DOHH2 (cell line): ENCODE data around the gene ADIPOR2.

ENCODE experiments used
- H3F3A ChIP-seq: fragments of 200-600 bp; sonication (generic), shearing (Covaris generic); 2 replicates; pipeline ENCODE4 v1.6.0; 2016; ENCODE audit warnings: antibody characterized with exemption, mild to moderate bottlenecking; ENCODE audit not compliant: control insufficient read depth, insufficient read depth
- H3K27ac ChIP-seq: fragments of 200-600 bp; sonication (generic); 2 replicates; pipeline ENCODE4 v1.5.1; 2014; ENCODE audit warnings: low read depth, mild to moderate bottlenecking, low read length, moderate library complexity
- H3K27me3 ChIP-seq: fragments of 200-600 bp; sonication (generic); 2 replicates; pipeline ENCODE4 v1.6.1; 2014; ENCODE audit warnings: mild to moderate bottlenecking, low read length, mixed read lengths; ENCODE audit not compliant: control insufficient read depth
- H3K36me3 ChIP-seq: fragments of 200-600 bp; sonication (generic); 2 replicates; pipeline ENCODE4 v1.6.1; 2014; ENCODE audit warnings: mild to moderate bottlenecking, low read length, moderate library complexity, mixed read lengths; ENCODE audit not compliant: control insufficient read depth
- H3K4me1 ChIP-seq: fragments of 200-600 bp; sonication (generic); 2 replicates; pipeline ENCODE4 v1.6.1; 2014; ENCODE audit warnings: mild to moderate bottlenecking, low read length, mixed read lengths; ENCODE audit not compliant: control insufficient read depth
- H3K4me2 ChIP-seq: fragments of 200-600 bp; sonication (generic); 2 replicates; pipeline ENCODE4 v1.6.0; 2014; ENCODE audit warnings: mild to moderate bottlenecking, low read length, moderate library complexity
- H3K4me3 ChIP-seq: fragments of 200-600 bp; sonication (generic); 2 replicates; pipeline ENCODE4 v1.5.1; 2014; ENCODE audit warnings: mild to moderate bottlenecking, low read length, mixed read lengths
- H3K79me2 ChIP-seq: fragments of 200-600 bp; sonication (generic); 2 replicates; pipeline ENCODE4 v1.6.1; 2014; ENCODE audit warnings: mild to moderate bottlenecking, low read length, mixed read lengths; ENCODE audit not compliant: control insufficient read depth
- H3K9me2 ChIP-seq: fragments of 200-600 bp; sonication (generic); replicated peaks from 2 replicates; pipeline ENCODE4 v1.6.1; 2014; ENCODE audit warnings: mild to moderate bottlenecking, low read length, mixed read lengths; ENCODE audit not compliant: control insufficient read depth
- H3K9me3 ChIP-seq: fragments of 200-600 bp; sonication (generic); 2 replicates; pipeline ENCODE4 v1.6.1; 2014; ENCODE audit warnings: antibody characterized with exemption, low read length, mixed read lengths; ENCODE audit not compliant: control insufficient read depth, insufficient read depth
- H4K20me1 ChIP-seq: fragments of 200-600 bp; sonication (generic); 2 replicates; pipeline ENCODE4 v1.6.0; 2014; ENCODE audit warnings: low read depth, mild to moderate bottlenecking, antibody characterized with exemption, low read length, moderate library complexity; ENCODE audit not compliant: control insufficient read depth, insufficient read depth
- EZH2phosphoT487 ChIP-seq: fragments of 200-600 bp; sonication (generic); IDR thresholded peaks from 2 replicates; pipeline ENCODE4 v1.6.1; 2017; ENCODE audit warnings: borderline replicate concordance, mild to moderate bottlenecking, antibody characterized with exemption, low read length, moderate library complexity, mixed read lengths
- TF ChIP-seq, protein P1 (sequence below): fragments of 200-600 bp; sonication (generic); IDR thresholded peaks from one replicate; pipeline ENCODE4 v1.5.1; 2014; ENCODE audit warnings: antibody characterized with exemption, mild to moderate bottlenecking, low read depth, low read length; ENCODE audit not compliant: poor library complexity, severe bottlenecking

Gene ADIPOR2

DNA sequence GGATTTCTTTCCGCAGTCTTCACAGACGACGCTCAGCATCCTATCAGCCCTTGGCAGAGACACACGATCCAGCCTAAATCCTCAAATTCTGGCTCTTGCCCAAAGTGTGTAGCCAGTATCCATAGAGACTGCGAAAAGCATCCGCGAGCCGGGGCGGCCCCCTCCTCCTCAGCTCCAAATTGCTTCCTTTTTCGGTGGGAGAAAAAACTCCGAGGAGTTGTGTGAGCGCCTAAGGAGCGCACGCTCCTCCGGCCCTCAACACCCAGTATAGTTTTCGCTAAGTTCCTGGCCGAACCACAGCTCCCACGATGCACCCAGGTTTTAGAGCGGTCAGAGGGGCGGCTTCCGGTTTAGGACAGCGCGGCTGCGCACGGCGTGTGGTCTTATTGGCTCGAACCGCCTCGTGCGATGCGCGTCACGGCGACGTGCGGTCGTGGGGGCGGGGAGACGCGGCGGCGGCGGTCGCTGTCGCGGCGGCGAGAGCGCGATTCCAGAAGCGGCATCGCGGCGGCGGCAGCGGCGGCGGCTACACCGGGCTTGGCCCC is at the start of gene ADIPOR2:
TSS of gene ADIPOR2 (plus strand) at position 493 of the 545 bp plus-strand sequence. CDS start 63,274 bp downstream, outside the sequence.
- Histone ChIP-seq H3K4me3 (peak within 1 kb of the TSS; percentile 97), H3K4me2 (peak within 1 kb of the TSS; percentile 88), H3K27me3 (no peaks in the 10 kb centered on the region; the same call in 1 of the 2 replicates), H3K79me2 (peaks cover 50% of the 10 kb centered on the region), H3K27ac (peak within 1 kb of the TSS; percentile 87), H3K36me3 (peaks cover 25% of the 10 kb centered on the region), H3K9me2 (no peaks in the 10 kb centered on the region), H3F3A (peaks cover 4% of the 10 kb centered on the region), H4K20me1 (peaks cover 23% of the 10 kb centered on the region; the same call in 1 of the 2 replicates), H3K9me3 (no peaks in the 10 kb centered on the region), H3K4me1 (peaks cover 29% of the 10 kb centered on the region)
- no peak for TF ChIP-seq EZH2phosphoT487
- TF ChIP-seq, protein P1, sequence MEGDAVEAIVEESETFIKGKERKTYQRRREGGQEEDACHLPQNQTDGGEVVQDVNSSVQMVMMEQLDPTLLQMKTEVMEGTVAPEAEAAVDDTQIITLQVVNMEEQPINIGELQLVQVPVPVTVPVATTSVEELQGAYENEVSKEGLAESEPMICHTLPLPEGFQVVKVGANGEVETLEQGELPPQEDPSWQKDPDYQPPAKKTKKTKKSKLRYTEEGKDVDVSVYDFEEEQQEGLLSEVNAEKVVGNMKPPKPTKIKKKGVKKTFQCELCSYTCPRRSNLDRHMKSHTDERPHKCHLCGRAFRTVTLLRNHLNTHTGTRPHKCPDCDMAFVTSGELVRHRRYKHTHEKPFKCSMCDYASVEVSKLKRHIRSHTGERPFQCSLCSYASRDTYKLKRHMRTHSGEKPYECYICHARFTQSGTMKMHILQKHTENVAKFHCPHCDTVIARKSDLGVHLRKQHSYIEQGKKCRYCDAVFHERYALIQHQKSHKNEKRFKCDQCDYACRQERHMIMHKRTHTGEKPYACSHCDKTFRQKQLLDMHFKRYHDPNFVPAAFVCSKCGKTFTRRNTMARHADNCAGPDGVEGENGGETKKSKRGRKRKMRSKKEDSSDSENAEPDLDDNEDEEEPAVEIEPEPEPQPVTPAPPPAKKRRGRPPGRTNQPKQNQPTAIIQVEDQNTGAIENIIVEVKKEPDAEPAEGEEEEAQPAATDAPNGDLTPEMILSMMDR = no peak

DNA sequence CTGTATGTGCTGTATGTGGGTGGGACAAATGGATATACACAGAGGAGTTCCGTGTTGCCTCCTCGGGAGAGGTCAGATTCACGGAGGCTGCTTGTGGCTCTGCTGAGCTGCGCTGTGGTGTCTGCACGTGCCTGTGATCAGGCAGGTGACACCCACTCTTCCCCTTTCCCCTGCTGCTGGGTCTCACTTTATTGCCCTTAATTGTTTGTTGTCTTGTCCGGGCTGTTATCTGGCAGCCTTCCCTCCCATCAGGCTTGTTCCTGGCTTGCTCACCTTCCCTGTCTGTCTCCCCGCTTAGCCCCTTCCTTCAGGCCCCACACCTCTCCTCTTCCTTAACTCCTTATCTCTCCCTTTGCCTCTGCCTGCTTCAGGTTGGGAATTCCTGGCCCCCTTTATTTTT is 48.4 kb upstream of the ADIPOR2 start:
- no peak overlapping the region for H3K4me3 ChIP-seq
- H3F3A ChIP-seq = no peaks in the 10 kb centered on the region
- no peaks in the 10 kb centered on the region for H3K27me3 ChIP-seq
- no peak overlapping the region for H3K4me2 ChIP-seq
- no peak for TF ChIP-seq EZH2phosphoT487
- TF ChIP-seq, protein P1 = no peak
- no peaks in the 10 kb centered on the region for H3K36me3 ChIP-seq
- H3K9me3 ChIP-seq = no peaks in the 10 kb centered on the region
- H3K27ac ChIP-seq = no peak overlapping the region
- H3K79me2 ChIP-seq = no peaks in the 10 kb centered on the region
- no peaks in the 10 kb centered on the region for H4K20me1 ChIP-seq
- peaks cover 8% of the 10 kb centered on the region for H3K4me1 ChIP-seq
- H3K9me2 ChIP-seq = no peaks in the 10 kb centered on the region

- no peaks in the 10 kb centered on the region for H3K36me3 ChIP-seq
- no peak overlapping the region for H3K4me3 ChIP-seq
- no peaks in the 10 kb centered on the region for H3K9me3 ChIP-seq
- H3K4me1 ChIP-seq = peaks cover 8% of the 10 kb centered on the region
- no peaks in the 10 kb centered on the region for H3K27me3 ChIP-seq
- H3K27ac ChIP-seq = no peak overlapping the region
- no peaks in the 10 kb centered on the region for H3F3A ChIP-seq
- TF ChIP-seq EZH2phosphoT487 = no peak
- TF ChIP-seq, protein P1 = no peak
- no peaks in the 10 kb centered on the region for H3K79me2 ChIP-seq
- H3K9me2 ChIP-seq = no peaks in the 10 kb centered on the region
- no peak overlapping the region for H3K4me2 ChIP-seq
- no peaks in the 10 kb centered on the region for H4K20me1 ChIP-seq
Measured at GRCh38 chr12:1643043-1643442, 47.8 kb upstream of the ADIPOR2 start.
